Measurements from ENCODE around the gene LRCH1. TPM values are rescaled to one million over a fixed set of nuclear protein-coding genes. Genes with fewer than 3 reads are reported as not detected.

LRCH1 gene
- total RNA-seq, 1 experiment from 2014 or later: 10.5 TPM

DNA sequence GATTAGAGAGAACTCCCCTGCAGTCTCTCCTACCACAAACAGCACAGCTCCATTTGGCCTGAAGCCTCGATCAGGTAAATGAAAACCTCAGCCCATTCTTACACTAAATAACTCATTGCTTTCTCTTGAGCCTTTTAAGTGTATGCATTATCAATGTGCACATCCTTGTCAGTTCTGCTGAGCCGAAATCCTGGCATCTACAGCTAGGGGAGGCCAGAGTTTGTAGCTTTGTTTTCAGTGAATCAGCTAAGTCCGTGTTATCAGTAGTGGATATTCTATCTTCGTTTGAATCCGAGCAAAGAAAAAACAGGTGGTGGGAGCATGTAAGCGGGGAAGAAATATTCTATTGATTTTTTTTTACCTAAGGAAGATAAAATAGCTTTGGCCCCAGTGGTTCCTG is 159.6 kb downstream of the LRCH1 start:
- Histone ChIP-seq H3K9me3 (ENCODE audit: insufficient read depth, low read depth) (no peaks in the 10 kb centered on the region), H3K36me3 (ENCODE audit: low read depth) (0 out of 2 replicates have a peak, but pooled peaks cover 10% of the 10 kb centered on the region), H3K4me2 (no peak overlapping the region), H4K20me1 (ENCODE audit: insufficient read depth) (no peaks in the 10 kb centered on the region), H3K4me1 (replicated peaks; ENCODE audit: insufficient read depth) (no peaks in the 10 kb centered on the region), H3K79me2 (ENCODE audit: low read depth) (no peaks in the 10 kb centered on the region), H3K27ac (no peak overlapping the region), H2AFZ (no peak overlapping the region), H3K9me2 (ENCODE audit: insufficient read depth) (no peaks in the 10 kb centered on the region), H3K27me3 (ENCODE audit: insufficient read depth, low read depth) (no peaks in the 10 kb centered on the region), H3F3A (ENCODE audit: insufficient read depth, low read depth) (no peaks in the 10 kb centered on the region), H3K4me3 (no peak overlapping the region)
- intact Hi-C loops (cut with micrococcal nuclease; ENCODE audit: unreplicated experiment): no loop called here
- DNase-seq: no peak
- ChIA-PET POLR2A (ENCODE audit: unreplicated experiment) (no interaction called here), CTCF (no interaction called here)
- no TSS peak for BruUV-seq (replicated peaks)
- TF ChIP-seq, protein P1, sequence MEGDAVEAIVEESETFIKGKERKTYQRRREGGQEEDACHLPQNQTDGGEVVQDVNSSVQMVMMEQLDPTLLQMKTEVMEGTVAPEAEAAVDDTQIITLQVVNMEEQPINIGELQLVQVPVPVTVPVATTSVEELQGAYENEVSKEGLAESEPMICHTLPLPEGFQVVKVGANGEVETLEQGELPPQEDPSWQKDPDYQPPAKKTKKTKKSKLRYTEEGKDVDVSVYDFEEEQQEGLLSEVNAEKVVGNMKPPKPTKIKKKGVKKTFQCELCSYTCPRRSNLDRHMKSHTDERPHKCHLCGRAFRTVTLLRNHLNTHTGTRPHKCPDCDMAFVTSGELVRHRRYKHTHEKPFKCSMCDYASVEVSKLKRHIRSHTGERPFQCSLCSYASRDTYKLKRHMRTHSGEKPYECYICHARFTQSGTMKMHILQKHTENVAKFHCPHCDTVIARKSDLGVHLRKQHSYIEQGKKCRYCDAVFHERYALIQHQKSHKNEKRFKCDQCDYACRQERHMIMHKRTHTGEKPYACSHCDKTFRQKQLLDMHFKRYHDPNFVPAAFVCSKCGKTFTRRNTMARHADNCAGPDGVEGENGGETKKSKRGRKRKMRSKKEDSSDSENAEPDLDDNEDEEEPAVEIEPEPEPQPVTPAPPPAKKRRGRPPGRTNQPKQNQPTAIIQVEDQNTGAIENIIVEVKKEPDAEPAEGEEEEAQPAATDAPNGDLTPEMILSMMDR (conservative IDR thresholded peaks at IDR 0.05): no peak
- TF ChIP-seq EZH2 (IDR thresholded peaks at IDR 0.05; ENCODE audit: low read depth): no peak

DNA sequence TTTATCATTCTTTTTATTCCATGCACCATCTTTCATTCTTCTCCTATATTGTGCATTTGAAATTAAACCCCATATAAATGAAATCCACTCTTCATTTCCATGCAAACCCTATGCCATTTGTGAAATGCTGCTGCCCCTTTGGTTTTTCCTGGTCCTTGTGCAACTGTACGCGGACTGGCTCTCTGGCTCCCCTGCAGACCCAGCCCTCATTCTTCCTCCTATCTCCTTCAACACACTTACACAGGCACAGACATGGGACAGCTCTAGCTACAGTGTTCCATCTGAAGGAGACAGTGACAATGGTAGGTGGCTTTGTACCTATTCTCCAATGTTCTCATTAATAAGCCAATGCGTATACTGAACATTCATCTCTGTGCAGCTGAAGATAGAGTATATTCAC is 162.4 kb downstream of the LRCH1 start:
- Histone ChIP-seq H3K4me2 (no peak overlapping the region), H3K27ac (no peak overlapping the region), H3K9me3 (ENCODE audit: insufficient read depth, low read depth) (no peaks in the 10 kb centered on the region), H3K36me3 (ENCODE audit: low read depth) (0 out of 2 replicates have a peak, but pooled peaks cover 7% of the 10 kb centered on the region), H3K4me1 (replicated peaks; ENCODE audit: insufficient read depth) (no peaks in the 10 kb centered on the region), H3K4me3 (no peak overlapping the region), H3K79me2 (ENCODE audit: low read depth) (no peaks in the 10 kb centered on the region), H3K27me3 (ENCODE audit: insufficient read depth, low read depth) (no peaks in the 10 kb centered on the region), H3F3A (ENCODE audit: insufficient read depth, low read depth) (no peaks in the 10 kb centered on the region), H4K20me1 (ENCODE audit: insufficient read depth) (no peaks in the 10 kb centered on the region), H3K9me2 (ENCODE audit: insufficient read depth) (no peaks in the 10 kb centered on the region), H2AFZ (no peak overlapping the region)
- no peak for DNase-seq
- no TSS peak for BruUV-seq (replicated peaks)
- TF ChIP-seq, protein P1 (conservative IDR thresholded peaks at IDR 0.05): no peak
- no peak for TF ChIP-seq EZH2 (IDR thresholded peaks at IDR 0.05; ENCODE audit: low read depth)
- POLR2A ChIA-PET (ENCODE audit: unreplicated experiment): no interaction called here
- CTCF ChIA-PET: no interaction called here
- intact Hi-C loops (cut with micrococcal nuclease; ENCODE audit: unreplicated experiment): no loop called here

DNA sequence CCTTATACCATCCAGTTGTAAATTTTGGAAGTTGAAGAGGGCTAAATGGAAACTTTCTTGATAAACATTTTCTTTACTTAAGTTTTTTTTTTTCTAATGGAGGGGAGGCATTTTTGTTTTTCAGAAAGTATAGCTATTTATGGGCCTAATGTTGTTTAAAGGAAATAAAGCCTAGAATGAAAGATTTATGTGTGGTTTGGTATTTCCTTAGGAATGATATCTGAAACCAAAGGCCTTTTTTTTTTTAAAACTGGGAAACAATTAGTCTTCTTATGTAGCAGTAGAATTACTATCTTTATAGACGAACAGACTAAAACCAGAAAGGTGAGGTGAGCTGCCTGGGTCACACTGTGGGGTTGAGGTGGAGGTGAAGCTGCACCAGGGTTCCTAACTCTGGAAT is 163.9 kb downstream of the LRCH1 start:
- no TSS peak for BruUV-seq (replicated peaks)
- no peak overlapping the region for H3K27ac ChIP-seq
- H3F3A ChIP-seq (ENCODE audit: insufficient read depth, low read depth): no peaks in the 10 kb centered on the region
- no peak overlapping the region for H2AFZ ChIP-seq
- no peaks in the 10 kb centered on the region; the same call in 1 of the 2 replicates for H4K20me1 ChIP-seq (ENCODE audit: insufficient read depth)
- POLR2A ChIA-PET (ENCODE audit: unreplicated experiment): no interaction called here
- no peaks in the 10 kb centered on the region for H3K9me3 ChIP-seq (ENCODE audit: insufficient read depth, low read depth)
- no peaks in the 10 kb centered on the region for H3K36me3 ChIP-seq (ENCODE audit: low read depth)
- no peak for DNase-seq
- no peak for TF ChIP-seq EZH2 (IDR thresholded peaks at IDR 0.05; ENCODE audit: low read depth)
- TF ChIP-seq, protein P1 (conservative IDR thresholded peaks at IDR 0.05): no peak
- intact Hi-C loops (cut with micrococcal nuclease; ENCODE audit: unreplicated experiment): no loop called here
- CTCF ChIA-PET: no interaction called here
- H3K9me2 ChIP-seq (ENCODE audit: insufficient read depth): no peaks in the 10 kb centered on the region
- H3K4me2 ChIP-seq: no peak overlapping the region
- no peaks in the 10 kb centered on the region for H3K4me1 ChIP-seq (replicated peaks; ENCODE audit: insufficient read depth)
- H3K4me3 ChIP-seq: no peak overlapping the region
- H3K79me2 ChIP-seq (ENCODE audit: low read depth): no peaks in the 10 kb centered on the region
- H3K27me3 ChIP-seq (ENCODE audit: insufficient read depth, low read depth): no peaks in the 10 kb centered on the region

All from PC-9 (cell line).